Stimulated activated CD8-positive, alpha-beta memory T cell treated with anti-CD3 and anti-CD28 coated beads, Interleukin-12 subunit alpha, Interleukin-12 subunit beta, amount 100 ng/mL, for 4 hours (primary cell): ENCODE measurements around the gene DRAP1.
"Not testable (repeated sequence)": the region's sequence is repeated elsewhere in the genome, so short reads cannot be mapped to it uniquely, and the experiment has no call there.

Experiments used
- DNase-seq: peaks from one replicate; pipeline ENCODE4 v3.0.0-alpha.2; 2020; ENCODE audit warnings: low read depth

The DRAP1 gene

DNA sequence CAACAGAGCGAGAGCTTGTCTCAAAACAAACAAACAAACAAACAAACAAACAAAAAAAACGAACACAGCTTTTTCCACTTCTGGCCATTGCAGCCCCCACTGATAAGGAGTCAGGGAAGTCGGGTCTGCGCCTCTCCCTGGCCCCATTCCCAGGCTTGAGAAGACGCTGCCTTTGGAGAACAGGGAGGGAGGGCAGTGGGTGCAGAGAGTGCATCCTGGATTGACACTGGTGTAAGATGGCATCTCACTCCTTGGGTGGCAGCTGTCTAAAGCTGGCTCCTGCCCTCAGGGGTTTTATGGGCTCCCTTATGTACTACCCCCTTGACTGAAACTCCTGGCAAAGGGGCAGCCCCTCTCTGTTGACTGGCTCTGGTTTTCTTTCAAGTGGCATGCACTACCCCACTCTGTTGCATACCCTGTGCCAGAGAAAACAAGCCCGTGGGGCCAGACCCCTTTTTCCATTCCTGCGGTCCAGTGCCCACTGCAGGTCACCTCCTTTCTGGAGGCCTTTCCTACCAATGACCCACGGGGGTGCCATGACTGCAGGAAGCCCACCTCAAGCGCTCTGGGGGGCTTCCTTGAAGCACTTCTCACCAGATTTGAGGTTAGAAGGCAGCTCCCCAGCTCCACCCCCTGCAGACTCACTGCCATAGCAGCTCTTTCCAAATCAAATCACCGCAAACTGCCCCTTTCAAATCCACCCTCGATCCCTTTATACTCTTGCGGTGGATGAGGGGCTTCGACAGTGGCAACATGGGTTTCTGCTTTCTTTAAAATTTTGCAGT is 12.7 kb downstream of the DRAP1 start:
- no peak for DNase-seq

DNA sequence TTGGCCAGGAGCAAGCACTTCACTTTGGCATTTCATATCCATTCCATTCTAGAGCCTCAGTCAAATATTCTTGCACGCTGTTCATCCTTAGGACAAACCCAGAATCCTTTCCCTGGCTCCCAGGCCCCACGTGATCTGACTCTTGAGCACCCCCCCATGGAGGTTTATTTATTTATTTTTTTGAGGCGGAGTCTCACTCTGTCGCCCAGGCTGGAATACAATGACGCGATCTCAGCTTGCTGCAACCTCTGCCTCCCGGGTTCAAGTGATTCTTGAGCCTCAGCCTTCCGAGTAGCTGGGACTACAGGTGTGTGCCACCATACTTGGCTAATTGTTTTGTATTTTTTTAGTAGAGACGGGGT is 13.3 kb downstream of the DRAP1 start:
- DNase-seq = no peak

DNA sequence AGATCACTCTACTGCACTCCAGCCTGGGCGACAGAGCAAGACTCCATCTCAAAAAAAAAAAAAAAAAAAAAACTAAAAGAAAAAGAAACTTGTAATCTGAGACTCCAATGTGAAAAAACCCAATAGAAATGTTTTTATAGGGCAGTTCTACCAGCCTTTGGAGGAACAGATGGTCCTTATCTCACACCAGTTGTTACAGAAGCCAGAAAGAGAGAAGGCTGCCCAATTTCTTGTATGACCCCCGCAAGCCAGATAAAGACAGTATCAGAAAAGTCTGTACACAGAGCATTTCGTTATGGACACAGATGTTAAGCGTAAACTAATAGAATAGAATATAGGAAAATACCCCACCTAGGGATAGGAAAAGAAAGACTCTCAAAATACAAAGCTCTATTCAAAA is 14.8 kb downstream of the DRAP1 start:
- no peak for DNase-seq

DNA sequence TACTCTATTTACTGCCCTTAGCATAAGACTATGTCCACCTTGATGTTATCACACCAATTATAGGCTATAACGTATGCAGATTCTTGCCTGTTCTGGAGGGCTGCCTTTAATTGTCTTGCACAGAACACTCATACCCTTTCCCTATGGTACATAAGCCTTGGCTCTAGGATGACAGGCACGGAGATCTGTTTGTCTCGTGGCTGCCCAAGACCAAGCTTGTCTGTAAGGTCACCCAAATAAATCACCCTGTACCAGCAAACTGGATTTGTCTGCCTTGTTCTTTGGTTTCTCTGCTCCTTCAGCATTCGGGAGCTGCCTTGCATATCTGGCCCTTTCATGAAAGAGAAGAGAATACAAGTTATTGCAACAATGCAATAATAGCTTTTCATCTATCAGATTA is 18.5 kb downstream of the DRAP1 start:
- no peak for DNase-seq

DNA sequence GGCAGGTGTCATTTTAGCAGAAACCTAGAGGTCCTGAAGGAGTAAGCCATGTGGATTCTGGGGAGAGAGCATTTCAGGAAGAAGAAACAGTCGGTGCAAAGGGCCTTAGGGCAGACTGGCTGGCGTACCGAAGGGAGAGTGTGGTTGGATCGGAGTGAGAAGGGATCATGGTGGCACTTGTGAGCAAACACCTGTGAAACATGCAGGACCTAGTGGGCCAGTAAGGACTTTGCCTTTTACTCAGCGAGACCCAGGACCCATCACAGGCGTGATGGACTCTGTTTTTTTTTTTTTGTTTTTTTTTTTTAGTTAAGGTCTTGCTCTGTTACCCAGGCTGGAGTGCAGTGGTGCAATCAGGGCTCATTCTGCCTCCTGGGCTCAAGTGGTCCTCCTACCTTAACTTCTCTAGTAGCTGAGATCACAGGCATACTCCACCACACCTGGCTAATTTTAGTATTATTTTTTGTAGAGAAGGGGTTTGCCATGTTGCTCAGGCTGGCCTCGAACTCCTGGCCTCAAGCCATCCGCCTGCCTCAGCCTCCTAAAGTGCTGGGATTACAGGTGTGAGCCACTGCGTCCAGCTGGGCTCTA is 22.6 kb downstream of the DRAP1 start:
- no peak for DNase-seq

DNA sequence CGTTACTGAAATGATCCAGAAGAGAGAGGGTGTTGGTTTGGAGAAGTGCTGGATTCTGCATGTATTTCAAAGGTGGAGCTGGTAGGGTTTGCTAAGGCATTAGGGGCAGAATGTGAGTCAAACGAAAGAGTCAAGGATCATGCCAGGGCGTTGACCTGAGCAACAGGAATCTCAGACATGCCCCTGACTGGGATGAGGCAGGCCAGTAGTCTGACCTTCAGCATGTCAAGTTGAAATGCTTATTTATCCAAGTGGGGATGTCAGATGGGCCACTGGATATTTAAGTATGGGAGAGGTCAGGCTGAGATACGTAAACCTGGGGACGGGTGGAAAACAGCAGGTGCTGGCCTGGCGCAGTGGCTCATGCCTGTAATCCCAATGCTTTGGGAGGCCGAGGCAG is 23.3 kb downstream of the DRAP1 start:
- no peak for DNase-seq

DNA sequence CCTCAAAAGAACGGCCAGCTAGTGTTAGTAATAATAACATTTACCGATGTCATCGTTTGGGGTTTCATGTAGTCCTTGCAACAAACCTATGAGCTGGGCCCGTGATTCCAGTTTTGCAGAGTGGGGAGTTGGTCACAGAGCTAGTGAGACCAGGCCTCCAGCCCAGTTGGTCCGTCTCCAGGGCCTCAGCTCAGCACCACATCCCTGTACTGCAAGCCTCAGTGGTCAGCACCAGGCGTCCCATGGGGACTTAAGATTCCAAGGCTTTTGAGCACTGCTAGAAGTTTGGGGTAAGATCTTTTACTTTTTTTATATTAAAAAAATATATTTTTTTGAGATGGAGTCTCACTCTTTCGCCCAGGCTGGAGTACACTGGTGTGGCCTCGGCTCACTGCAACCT is 25.0 kb downstream of the DRAP1 start:
- DNase-seq = no peak

DNA sequence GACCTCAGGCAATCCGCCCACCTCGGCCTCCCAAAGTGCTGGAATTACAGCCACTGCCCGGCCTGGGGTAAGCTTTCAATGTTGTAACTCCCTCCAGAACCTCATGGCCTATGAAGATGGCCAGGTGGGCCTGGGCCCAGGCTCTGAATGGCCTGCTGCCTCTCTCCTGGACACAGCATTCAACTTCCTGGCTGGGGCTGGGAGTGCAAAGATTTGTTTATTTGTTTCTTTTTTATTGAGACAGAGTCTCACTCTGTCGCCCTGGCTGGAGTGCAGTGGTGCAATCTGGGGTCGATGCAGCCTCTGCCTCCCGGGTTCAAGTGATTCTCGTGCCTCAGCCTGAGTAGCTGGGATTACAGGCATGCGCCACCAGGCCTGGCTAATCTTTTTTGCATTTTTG is 25.5 kb downstream of the DRAP1 start:
- no peak for DNase-seq

DNA sequence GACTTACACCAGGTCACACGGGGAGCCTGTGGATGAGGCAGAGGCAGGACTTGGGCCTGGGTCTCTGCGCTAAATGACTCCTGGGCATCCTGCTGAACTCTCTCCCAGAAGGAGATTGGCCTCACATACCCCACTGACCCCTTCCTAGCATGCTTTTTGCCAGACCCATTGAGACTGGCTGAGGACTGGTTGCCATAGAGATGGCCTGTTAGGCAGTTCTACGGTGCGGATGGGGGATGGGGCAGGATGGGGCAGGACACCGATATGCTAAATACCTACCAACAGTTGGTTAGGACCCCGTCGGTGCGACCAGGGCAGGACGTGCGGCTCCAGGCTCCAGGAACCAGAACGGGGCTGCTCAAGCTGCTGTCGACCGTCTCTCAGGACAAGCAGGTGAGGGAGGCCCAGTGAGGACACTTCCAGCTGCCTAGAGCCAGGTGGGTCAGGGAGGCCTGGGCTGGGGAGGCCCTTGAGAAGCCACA is 26.2 kb downstream of the DRAP1 start, which contains the start of gene TSGA10IP:
Gene TSGA10IP, plus strand, starts transcription at position 51 of the 482 bp plus-strand sequence. Its CDS starts 196 bp downstream, at position 247.
- DNase-seq = no peak

DNA sequence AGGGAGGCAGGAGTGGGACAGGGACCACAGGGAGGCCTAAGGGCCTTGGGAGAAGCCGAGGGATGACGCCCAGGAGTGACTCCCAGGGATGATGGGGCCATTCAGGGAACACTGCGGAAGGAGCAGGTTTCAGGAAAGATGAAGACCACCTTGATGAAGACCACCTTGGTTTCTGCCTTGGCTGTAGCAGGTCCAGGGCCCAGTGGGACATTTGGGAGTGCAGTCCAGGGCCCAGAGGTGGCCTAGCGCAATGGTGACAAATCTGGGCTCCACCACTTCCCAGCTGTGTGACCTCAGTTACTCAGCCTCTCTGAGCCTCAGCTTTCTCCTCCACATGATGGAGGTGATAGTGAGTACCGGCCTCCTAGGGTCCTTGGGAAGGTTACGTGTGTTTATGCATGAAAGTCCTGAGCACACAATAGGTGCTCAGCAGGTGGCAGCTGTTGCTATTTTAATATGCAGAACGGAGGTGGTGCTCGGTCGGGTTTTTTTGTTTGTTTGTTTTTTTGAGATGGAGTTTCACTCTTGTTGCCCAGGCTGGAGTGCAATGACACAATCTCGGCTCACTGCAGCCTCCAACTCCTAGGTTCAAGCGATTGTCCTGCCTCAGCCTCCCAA is 26.8 kb downstream of the DRAP1 start:
- DNase-seq = no peak

DNA sequence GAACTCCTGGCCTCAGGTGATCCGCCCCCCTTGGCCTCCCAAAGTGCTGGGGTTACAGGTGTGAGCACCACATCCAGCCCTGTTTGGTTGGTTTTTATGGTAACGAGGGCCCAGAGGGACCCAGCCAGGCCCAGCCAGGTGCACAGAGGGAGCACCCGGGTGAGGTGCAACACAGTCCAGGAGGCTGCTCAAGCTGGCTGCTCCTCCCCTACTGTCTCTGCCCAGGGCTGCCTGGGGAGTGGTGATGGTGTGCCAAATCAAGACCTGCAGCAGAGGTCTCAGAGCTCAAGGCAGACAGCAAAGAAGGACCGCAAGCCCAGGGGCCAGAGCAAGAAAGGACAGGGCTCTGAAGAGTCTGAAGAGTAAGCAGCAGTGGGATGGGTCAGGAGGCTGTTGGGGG is 27.4 kb downstream of the DRAP1 start:
- DNase-seq = no peak

DNA sequence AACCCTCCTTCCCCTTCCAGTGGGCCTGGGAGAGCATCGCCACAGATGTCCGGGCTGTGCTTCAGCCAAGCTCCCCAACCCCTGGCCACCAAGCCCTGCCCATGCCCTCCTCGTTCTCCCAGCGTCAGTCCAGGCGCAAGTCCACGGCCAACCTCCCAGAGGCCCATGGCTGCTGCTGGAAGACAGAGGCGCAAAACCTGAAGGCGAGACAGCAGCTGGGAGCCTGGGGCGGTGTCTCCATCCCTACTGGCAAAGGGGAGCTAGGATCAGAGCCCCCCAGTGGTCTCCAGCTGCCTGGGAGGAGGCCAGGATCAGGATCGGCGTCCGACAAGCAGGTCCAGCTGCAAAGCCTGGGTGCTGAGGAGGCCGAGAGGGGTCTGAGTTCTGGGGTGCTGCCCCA is 27.9 kb downstream of the DRAP1 start:
- DNase-seq = no peak

DNA sequence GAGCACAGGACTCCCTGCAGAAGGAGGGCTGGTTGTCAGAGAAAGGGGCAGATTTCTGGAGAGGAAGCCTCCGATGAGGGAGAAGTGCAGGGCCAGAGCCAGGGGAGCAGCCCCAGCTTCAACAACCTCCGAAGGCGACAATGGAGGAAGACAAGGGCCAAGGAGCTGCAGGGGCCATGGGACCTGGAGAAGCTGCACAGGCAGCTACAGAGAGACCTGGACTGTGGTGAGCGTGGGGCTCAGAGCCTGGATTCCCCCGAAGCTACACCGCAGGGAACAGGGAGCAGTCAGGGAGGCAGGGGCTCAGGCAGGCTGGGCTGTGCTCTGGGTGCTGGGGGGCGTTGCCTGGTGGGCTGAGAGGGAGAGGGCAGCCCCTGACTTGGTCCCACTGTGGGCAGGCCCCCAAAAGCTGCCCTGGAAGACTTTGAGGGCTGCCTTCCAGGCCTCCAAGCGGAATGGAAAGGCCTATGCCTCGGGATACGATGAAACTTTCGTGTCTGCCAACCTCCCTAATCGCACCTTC is 28.4 kb downstream of the DRAP1 start:
- no peak for DNase-seq

DNA sequence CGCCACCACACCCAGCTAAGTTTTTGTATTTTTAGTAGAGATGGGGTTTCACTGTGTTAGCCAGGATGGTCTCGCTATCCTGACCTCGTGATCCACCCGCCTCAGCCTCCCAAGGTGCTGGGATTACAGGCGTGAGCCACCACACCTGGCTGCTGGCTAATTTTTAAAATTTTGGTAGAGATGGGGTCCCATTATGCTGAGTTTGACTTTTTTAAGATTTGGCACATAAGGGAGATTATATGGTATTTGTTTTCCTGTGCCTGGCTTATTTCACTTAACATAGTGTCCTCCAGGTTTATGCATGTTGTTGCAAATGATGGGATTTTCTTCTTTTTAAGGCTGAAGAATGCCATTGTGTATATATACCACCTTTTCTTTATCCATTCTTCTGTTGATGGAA is 31.5 kb downstream of the DRAP1 start:
- not testable (repeated sequence) for DNase-seq

DNA sequence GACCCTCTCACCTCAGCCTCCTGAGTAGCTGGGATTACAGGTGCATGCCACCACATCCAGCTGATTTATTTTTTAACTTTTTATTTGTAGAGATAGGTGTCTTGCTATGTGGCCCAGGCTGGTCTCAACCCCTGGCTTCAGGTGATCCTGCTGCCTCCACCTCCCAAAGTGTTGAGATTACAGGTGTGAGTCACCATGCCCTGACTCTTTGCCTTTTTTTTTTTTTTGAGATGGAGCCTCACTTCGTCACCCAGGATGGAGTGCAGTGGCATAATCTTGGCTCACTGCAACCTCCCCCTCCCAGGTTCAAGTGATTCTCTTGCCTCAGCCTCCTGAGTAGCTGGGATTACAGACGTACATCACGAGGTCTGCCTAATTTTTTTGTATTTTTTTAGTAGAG is 32.4 kb downstream of the DRAP1 start:
- DNase-seq = not testable (repeated sequence)

DNA sequence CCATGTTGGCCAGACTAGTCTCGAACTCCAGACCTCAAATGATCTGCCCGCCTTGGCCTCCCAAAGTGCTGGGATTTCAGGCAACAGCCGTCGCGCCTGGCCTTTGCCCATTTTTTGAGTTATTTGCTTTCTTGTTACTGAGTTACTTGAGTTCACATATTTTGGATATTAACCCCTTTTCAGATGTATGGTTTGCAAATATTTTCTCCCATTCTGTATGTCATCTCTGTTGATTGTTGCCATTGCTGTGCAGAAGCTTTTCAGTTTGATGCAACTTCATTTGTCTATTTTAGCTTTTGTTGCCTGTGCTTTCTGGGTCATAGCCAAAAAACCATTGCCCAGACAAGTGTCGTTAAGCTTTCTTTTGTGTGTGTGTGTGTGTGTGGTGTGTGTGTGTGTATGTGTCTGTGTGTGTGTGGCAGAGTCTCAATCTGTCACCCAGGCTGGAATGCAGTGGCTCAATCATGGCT is 32.9 kb downstream of the DRAP1 start:
- no peak for DNase-seq

DNA sequence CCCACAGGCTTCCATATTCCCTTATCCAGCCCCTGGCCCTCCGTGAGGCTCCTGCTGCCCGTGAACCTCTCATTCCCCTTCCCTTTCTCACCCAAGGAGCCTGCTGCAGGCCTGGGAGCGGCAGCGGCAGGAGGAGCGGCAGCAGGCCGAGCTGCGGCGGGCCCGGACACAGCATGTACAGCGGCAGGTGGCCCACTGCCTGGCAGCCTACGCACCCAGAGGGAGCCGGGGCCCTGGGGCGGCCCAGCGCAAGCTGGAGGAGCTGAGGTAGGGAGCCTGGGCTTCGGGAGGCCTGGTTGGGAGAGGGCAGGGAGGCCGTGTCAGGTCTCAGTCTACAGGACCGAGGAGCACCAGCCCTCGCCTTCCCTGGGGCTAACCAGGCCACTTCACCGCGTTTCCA is 34.2 kb downstream of the DRAP1 start:
- no peak for DNase-seq

DNA sequence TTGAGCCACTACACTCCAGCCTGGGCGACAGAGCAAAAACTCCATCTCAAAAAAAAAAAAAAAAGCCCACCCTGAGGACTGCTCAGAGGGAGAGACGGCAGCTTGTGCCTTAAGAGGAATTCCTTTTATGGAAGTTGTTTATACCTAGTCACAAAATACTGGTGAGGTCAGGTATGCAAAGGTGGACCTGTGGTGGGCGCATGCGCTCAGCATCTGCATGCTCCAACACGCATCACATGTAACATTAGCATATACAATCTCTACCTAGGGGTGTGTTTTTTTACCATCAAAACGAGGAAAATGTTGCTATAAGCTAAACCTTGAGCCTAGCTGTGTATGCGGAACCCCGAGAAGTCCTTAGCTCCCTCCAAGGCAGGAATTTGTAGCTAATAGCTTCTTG is 35.5 kb downstream of the DRAP1 start:
- DNase-seq = no peak

DNA sequence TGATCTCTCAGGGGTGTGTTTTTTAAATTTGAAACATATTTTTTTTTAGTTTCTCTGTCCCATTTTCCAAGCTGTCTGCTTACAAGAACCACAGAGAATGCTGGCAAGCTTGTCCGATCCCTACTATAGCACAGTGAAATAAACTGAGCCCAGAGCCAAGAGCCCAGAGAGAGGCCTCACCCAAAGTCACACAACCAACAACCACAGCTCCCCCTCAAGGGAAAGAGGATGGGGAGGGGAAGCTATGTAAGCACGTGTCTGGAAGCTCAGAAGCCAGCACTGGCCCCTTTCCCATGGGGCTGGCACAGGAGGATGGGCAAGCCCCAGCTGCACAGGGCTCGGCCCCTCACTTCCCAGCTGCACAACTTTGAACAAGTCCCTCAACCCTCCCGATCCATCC is 39.1 kb downstream of the DRAP1 start:
- no peak for DNase-seq

DNA sequence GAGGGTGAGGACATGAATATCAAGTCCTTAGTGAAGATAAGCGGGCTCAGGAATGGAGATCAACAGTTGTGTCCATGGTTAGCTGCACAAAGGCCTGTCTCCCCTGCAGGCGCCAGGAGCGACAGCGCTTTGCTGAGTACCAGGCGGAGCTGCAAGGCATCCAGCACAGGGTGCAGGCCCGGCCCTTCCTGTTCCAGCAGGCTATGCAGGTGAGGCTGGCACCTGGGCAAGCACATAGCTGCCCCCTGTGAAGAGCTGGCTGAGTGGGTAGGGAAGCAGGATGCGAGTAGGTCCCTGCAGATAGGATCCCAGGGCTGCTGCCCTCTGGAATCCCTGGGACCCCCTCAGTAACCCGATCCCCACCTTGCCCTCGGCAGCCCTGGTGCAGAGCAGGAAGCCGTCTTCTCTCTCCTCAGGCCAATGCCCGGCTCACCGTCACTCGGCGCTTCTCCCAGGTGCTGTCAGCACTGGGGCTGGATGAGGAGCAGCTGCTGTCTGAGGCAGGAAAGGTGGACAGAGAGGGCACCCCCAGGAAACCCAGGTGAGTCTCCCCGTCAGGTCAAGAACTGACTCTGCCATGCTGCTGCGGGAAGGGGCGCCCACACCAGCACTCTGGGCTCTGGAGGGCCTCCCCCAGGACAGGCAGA is 39.7 kb downstream of the DRAP1 start:
- no peak for DNase-seq

DNA sequence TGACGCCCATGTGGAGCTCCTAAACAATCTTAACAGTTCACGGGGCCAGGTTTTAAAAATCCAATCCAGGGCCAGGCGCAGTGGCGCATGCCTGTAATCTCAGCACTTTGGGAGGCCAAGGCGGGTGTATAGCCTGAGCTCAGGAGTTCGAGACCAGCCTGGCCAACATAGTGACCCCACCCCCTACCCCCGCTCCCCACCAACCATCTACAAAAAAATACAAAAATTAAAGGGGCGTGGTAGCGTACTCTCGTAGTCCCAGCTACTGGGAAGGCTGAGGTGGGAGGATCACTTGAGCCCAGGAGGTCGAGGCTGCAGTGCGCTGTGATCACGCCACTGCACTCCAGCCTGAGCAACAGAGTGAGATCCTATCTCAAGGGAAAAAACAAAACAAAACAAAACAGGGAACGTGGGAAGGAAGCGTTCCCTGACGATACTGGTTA is 41.6 kb downstream of the DRAP1 start:
- DNase-seq = no peak
